Measurements from ENCODE around the gene SCPEP1.

Gene SCPEP1

DNA sequence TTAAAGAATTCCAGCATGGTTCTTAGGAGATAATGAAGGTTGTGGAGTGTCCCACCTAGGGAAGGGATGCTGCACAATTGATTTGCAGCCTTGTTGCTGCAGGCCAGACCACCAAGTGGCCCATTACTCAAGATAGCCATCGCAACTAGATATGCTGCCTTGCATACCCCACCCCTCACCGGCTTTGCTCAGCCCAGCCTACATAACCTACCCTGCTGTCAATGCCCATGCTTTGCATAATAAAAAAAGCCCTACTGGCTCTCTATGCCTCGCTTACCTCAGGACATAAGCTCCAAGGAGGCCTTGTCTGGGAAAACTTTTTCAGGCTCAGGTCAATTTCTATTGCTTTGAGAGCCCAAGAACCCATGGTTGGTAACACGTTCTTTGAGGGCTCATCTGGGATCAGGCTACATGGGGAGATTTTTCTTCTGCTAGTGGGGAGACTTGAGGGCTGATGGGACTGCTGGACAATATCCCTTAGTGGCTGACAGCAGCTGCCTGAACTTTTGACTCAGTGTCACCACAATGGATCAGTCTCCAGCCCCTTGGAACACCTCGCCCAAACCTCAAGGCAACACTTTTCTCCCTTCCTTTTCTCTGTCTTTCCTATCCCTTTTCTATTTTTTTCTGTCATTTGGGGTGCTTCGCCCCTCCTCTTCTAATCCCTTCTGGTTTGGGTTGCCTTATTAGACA, 38.3 kb downstream of the SCPEP1 start:
- TF ChIP-seq, protein P1, sequence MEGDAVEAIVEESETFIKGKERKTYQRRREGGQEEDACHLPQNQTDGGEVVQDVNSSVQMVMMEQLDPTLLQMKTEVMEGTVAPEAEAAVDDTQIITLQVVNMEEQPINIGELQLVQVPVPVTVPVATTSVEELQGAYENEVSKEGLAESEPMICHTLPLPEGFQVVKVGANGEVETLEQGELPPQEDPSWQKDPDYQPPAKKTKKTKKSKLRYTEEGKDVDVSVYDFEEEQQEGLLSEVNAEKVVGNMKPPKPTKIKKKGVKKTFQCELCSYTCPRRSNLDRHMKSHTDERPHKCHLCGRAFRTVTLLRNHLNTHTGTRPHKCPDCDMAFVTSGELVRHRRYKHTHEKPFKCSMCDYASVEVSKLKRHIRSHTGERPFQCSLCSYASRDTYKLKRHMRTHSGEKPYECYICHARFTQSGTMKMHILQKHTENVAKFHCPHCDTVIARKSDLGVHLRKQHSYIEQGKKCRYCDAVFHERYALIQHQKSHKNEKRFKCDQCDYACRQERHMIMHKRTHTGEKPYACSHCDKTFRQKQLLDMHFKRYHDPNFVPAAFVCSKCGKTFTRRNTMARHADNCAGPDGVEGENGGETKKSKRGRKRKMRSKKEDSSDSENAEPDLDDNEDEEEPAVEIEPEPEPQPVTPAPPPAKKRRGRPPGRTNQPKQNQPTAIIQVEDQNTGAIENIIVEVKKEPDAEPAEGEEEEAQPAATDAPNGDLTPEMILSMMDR (IDR thresholded peaks at IDR 0.05; ENCODE audit: low read depth, low read length): no peak
- H3K4me3 ChIP-seq (ENCODE audit: low read depth, low read length): no peak overlapping the region

- TF ChIP-seq, protein P1 (IDR thresholded peaks at IDR 0.05; ENCODE audit: low read depth, low read length): no peak
- H3K4me3 ChIP-seq (ENCODE audit: low read depth, low read length): no peak overlapping the region
Observed at GRCh38 chr17:57016764-57017116, 38.8 kb downstream of the SCPEP1 start.

DNA sequence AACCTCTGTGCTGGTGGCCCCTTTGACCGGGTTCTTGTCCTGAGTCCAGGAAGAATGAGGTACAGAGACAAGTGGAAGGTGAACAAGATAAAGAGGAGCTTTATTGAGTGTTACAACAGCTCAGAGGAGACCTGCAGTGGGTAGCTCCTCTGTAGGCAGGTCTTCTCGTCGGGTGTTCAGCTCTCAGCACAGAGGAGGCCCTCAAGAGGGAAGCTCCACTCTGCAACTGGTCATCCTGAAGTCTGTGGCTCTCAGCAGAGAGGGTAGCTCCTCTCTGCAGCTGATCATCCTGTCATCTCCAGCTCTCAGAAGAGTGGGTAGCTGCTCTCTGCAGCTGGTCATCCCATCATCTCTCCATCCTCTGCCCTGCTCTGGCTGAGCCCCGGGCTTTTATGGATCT, 39.7 kb downstream of the SCPEP1 start:
- TF ChIP-seq, protein P1 (IDR thresholded peaks at IDR 0.05; ENCODE audit: low read depth, low read length): no peak
- no peak overlapping the region for H3K4me3 ChIP-seq (ENCODE audit: low read depth, low read length)

GRCh38 chr17:57020208-57020607, 42.3 kb downstream of the SCPEP1 start:
- TF ChIP-seq, protein P1 (IDR thresholded peaks at IDR 0.05; ENCODE audit: low read depth, low read length): no peak
- no peak overlapping the region for H3K4me3 ChIP-seq (ENCODE audit: low read depth, low read length)

GRCh38 chr17:57021226-57021940, 43.5 kb downstream of the SCPEP1 start:
- TF ChIP-seq, protein P1 (IDR thresholded peaks at IDR 0.05; ENCODE audit: low read depth, low read length): no peak
- H3K4me3 ChIP-seq (ENCODE audit: low read depth, low read length): no peak overlapping the region

DNA sequence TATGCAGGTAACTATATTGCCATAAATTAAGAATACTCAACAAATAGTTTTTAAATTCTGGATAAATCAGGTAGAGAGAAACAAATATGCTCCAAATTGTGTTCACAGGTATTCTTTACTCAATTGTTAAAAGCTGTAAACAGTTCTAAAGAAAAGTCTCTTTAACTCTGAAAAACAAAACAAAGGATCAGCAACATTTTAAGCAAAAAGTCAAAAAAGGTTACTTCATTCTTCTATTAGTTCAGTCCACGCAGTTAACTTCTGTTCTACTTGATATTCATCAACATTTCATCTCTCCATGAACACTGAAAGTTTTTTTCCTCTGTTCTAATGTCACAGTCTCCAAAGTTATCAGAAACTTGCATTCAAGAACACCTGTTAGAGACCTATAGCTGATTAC, 47.9 kb downstream of the SCPEP1 start:
- TF ChIP-seq, protein P1 (IDR thresholded peaks at IDR 0.05; ENCODE audit: low read depth, low read length): no peak
- no peak overlapping the region for H3K4me3 ChIP-seq (ENCODE audit: low read depth, low read length)

DNA sequence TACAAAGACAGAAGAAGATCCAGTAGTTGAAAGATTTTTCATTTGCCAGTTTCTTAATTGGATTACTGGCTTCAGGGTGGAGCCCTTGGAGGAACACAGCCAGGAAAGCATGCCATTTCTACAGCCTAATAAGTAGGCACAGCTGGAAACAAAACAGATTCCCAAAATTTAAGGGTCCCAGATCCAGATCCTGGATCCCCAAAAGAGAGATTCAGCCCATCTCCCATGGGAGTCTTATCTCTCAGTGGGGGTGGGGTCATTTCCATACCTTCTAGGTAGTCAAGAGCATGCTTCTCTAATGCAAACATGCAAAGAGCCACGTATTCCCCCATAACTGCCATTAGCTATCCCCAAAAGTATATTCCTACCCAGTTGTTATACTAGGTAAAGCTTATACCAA, 49.9 kb downstream of the SCPEP1 start:
- no peak overlapping the region for H3K4me3 ChIP-seq (ENCODE audit: low read depth, low read length)
- TF ChIP-seq, protein P1 (IDR thresholded peaks at IDR 0.05; ENCODE audit: low read depth, low read length): no peak

All from WI38 (cell line).